Immature natural killer cell (primary cell): ENCODE results near the gene SEMA3F. TPM values are rescaled to one million over a fixed set of nuclear protein-coding genes. Genes with fewer than 3 reads are reported as not detected.
A peak's percentile ranks its signal among the peaks of the same experiment; 100 is the strongest.

ENCODE experiments used
- DNase-seq, 3 donors: peaks; one replicate each; pipeline ENCODE4 v3.0.0; 2022; ENCODE audit warnings: mixed read lengths in 1 of 3
- H3K27ac Mint-ChIP-seq, 6 donors: one replicate each; pipeline ENCODE4 v1.8.0; 2020; ENCODE audit warnings: mixed read lengths in 6 of 6, mild to moderate bottlenecking in 5 of 6, inconsistent platforms in 4 of 6, moderate library complexity in 3 of 6
- H3K27me3 Mint-ChIP-seq, 3 donors: one replicate each; pipeline ENCODE4 v1.8.0; 2020 to 2021; ENCODE audit warnings: low read depth in 3 of 3, mild to moderate bottlenecking in 3 of 3, mixed read lengths in 3 of 3, moderate library complexity in 3 of 3, inconsistent platforms in 1 of 3
- H3K36me3 Mint-ChIP-seq, 3 donors: one replicate each; pipeline ENCODE4 v1.8.0; 2020; ENCODE audit warnings: mixed read lengths in 3 of 3, inconsistent platforms in 2 of 3, mild to moderate bottlenecking in 2 of 3
- H3K4me1 Mint-ChIP-seq, 2 donors: one replicate each; pipeline ENCODE4 v1.8.0; 2020; ENCODE audit warnings: inconsistent platforms in 2 of 2, mild to moderate bottlenecking in 2 of 2, mixed read lengths in 2 of 2, moderate library complexity in 1 of 2
- H3K4me3 Mint-ChIP-seq, 5 donors: one replicate each; pipeline ENCODE4 v1.8.0; 2020; ENCODE audit warnings: mild to moderate bottlenecking in 5 of 5, mixed read lengths in 5 of 5, inconsistent platforms in 3 of 5, moderate library complexity in 3 of 5
- H3K9me3 Mint-ChIP-seq, 6 donors: one replicate each; pipeline ENCODE4 v1.8.0; 2020; ENCODE audit warnings: mild to moderate bottlenecking in 6 of 6, mixed read lengths in 6 of 6, inconsistent platforms in 4 of 6, moderate library complexity in 3 of 6
- polyA plus RNA-seq, 3 donors: library from polyadenylated mRNA; unstranded; fragments of 300-500 nt; fragmentation: Illumina TruSeq; gene quantifications; one replicate each; pipeline ENCODE4 v1.2.3, GENCODE V29; 2021

The SEMA3F gene
- polyA plus RNA-seq, 3 donors from 2014 or later = not detected

DNA sequence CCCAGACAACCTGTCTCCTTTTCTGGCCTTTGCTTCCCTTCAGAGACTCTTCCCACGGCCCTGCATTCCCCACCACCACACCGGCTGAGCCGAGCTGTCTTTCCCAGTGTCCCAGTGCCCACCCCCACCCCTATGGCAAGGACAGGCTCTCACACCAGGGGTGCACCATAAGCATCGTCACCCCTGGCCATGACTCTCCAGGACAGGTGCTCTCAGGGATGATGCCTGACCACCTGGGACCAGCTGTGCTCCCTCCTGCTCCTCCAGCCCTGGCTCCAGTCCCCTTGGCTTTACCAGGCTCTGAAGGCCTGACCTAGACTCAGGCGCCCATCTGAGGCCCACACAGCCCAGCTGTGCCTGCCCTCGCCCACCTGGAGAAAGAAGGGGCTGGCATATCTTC lies 17.6 kb upstream of the SEMA3F start:
- no peak for DNase-seq
- Mint-ChIP-seq H3K9me3 (peaks cover 0 to 2% (median 0%) of the 10 kb centered on the region in 6 donors), H3K4me3 (no peak overlapping the region), H3K27me3 (peaks cover 0 to 3% (median 0%) of the 10 kb centered on the region in 3 donors), H3K27ac (no peak overlapping the region), H3K36me3 (no peaks in the 10 kb centered on the region), H3K4me1 (no peaks in the 10 kb centered on the region)

GRCh38 chr3:50138266-50139200 lies 16.6 kb upstream of the SEMA3F start:
- peaks cover 0 to 2% (median 0%) of the 10 kb centered on the region in 6 donors for H3K9me3 Mint-ChIP-seq
- peak overlapping the region in 1 of 6 donors; percentile 56 for H3K27ac Mint-ChIP-seq
- H3K4me1 Mint-ChIP-seq = no peaks in the 10 kb centered on the region
- DNase-seq = no peak
- H3K36me3 Mint-ChIP-seq = no peaks in the 10 kb centered on the region
- H3K4me3 Mint-ChIP-seq = no peak overlapping the region
- peaks cover 0 to under 1% (median 0%) of the 10 kb centered on the region in 3 donors for H3K27me3 Mint-ChIP-seq

DNA sequence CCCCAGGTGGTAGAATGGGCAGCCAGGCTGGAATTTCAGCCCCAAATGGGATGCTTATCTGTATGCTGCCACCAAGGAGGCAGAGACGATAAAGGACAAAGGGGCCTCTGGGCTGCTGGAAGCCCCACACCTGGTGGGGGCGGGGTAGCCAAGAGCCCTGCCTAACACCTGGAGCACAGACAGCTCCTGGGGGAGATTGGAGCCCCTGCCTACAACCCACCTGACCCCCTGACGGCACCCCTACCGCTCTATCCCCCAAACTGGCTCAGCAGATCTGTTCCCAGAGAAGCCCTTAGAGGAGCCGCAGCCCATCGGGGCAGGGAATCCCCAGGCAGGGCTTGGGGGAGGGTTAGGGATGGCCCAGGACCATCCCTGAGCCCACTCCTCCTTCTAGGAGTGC lies 15.8 kb upstream of the SEMA3F start:
- no peak for DNase-seq
- Mint-ChIP-seq H3K27ac (no peak overlapping the region), H3K4me1 (no peaks in the 10 kb centered on the region), H3K9me3 (peaks cover 0 to 2% (median 0%) of the 10 kb centered on the region in 6 donors), H3K36me3 (no peaks in the 10 kb centered on the region), H3K27me3 (peaks cover 0 to 1% (median 0%) of the 10 kb centered on the region in 3 donors), H3K4me3 (no peak overlapping the region)

DNA sequence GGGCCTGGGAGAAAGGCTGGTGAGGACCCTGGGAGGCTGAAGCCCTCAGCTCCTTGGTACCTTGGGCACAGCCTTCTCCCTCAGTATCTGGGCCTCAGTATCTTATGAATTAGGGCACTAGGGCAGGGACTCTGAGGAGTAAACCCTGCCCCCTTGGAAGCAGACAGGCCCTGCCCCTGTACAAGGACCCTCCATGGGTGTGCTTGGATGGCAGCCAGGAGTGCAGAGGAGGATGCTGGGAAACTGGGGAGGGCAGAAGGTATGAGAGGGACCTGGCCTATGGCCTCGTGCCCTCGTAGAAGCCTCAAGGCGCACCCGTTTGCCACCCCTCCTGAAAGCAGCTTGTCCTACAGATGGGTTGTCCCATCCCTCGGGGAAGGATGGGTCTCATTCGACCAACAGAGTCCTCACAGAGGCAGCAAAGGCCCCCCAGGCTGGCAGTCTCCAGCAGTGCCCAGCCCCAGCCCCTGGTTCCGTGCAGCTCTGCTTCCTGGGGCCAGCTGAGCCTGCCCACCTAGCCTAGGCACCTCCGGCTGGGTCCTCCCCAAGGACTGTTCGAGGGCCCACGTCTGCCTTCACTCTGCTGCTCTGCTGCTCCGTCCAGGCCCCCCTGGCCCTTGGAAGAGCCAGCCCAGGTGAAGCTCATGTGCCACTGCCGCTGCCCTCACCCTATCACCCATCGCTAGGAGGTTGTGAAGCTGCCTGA lies 15.3 kb upstream of the SEMA3F start:
- no peak for DNase-seq
- Mint-ChIP-seq H3K9me3 (peaks cover 0 to 2% (median 0%) of the 10 kb centered on the region in 6 donors), H3K36me3 (no peaks in the 10 kb centered on the region), H3K27me3 (peaks cover 0 to 3% (median 0%) of the 10 kb centered on the region in 3 donors), H3K27ac (no peak overlapping the region), H3K4me3 (no peak overlapping the region), H3K4me1 (no peaks in the 10 kb centered on the region)

- Mint-ChIP-seq H3K27ac (no peak overlapping the region), H3K9me3 (peaks cover 0 to 2% (median 0%) of the 10 kb centered on the region in 6 donors), H3K4me3 (no peak overlapping the region), H3K27me3 (peaks cover 0 to 3% (median 0%) of the 10 kb centered on the region in 3 donors), H3K36me3 (no peaks in the 10 kb centered on the region), H3K4me1 (no peaks in the 10 kb centered on the region)
- DNase-seq = no peak
These were observed 14.1 kb upstream of the SEMA3F start for GRCh38 chr3:50140990-50141389.

GRCh38 chr3:50146316-50146901 lies 8.7 kb upstream of the SEMA3F start:
- no peaks in the 10 kb centered on the region for H3K4me1 Mint-ChIP-seq
- no peak for DNase-seq
- no peaks in the 10 kb centered on the region for H3K36me3 Mint-ChIP-seq
- peaks cover 0 to 5% (median 2%) of the 10 kb centered on the region in 3 donors for H3K27me3 Mint-ChIP-seq
- peaks cover 0 to 2% (median 0%) of the 10 kb centered on the region in 6 donors for H3K9me3 Mint-ChIP-seq
- H3K27ac Mint-ChIP-seq = no peak overlapping the region
- H3K4me3 Mint-ChIP-seq = no peak overlapping the region

GRCh38 chr3:50147016-50147415 lies 8.1 kb upstream of the SEMA3F start:
- peaks cover 0 to 5% (median 2%) of the 10 kb centered on the region in 3 donors for H3K27me3 Mint-ChIP-seq
- DNase-seq = no peak
- no peak overlapping the region for H3K27ac Mint-ChIP-seq
- H3K36me3 Mint-ChIP-seq = no peaks in the 10 kb centered on the region
- peaks cover 0 to 2% (median 0%) of the 10 kb centered on the region in 6 donors for H3K9me3 Mint-ChIP-seq
- H3K4me1 Mint-ChIP-seq = no peaks in the 10 kb centered on the region
- no peak overlapping the region for H3K4me3 Mint-ChIP-seq

- H3K27me3 Mint-ChIP-seq = peaks cover 0 to 5% (median 2%) of the 10 kb centered on the region in 3 donors
- H3K4me1 Mint-ChIP-seq = no peaks in the 10 kb centered on the region
These were observed 7.7 kb upstream of the SEMA3F start for GRCh38 chr3:50147447-50147846.

DNA sequence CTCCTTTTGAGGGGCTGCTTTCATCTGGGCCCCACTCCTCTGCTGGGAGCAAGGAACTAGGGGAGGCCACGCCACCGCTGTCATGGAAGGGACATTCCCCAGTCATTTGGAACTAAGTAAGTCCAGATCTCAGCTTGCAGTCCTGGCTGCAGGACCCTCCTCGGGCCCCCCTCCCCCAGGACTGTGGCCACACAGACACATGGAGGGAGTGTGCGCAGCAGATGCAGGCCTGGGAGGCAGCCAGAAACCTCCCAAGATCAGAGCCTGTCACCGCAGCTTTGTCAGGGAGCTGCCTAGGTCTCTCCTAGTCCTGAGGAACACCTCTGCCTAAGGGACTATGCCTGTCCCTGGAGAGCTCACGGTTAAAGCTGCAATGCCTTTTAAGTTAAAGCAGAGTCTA lies 7.3 kb upstream of the SEMA3F start:
- Mint-ChIP-seq H3K36me3 (no peaks in the 10 kb centered on the region), H3K4me1 (no peaks in the 10 kb centered on the region), H3K27ac (no peak overlapping the region), H3K27me3 (peaks cover 0 to 5% (median 2%) of the 10 kb centered on the region in 3 donors), H3K9me3 (no peaks in the 10 kb centered on the region), H3K4me3 (no peak overlapping the region)
- DNase-seq = no peak

More at GRCh38 chr3:50147447-50147846, 7.7 kb upstream of the SEMA3F start:
- Mint-ChIP-seq H3K36me3 (no peaks in the 10 kb centered on the region), H3K27ac (no peak overlapping the region), H3K4me3 (no peak overlapping the region), H3K9me3 (peaks cover 0 to under 1% (median 0%) of the 10 kb centered on the region in 6 donors)
- DNase-seq = no peak

- no peak overlapping the region for H3K4me3 Mint-ChIP-seq
These were observed 4.7 kb upstream of the SEMA3F start for GRCh38 chr3:50150404-50150750.

DNA sequence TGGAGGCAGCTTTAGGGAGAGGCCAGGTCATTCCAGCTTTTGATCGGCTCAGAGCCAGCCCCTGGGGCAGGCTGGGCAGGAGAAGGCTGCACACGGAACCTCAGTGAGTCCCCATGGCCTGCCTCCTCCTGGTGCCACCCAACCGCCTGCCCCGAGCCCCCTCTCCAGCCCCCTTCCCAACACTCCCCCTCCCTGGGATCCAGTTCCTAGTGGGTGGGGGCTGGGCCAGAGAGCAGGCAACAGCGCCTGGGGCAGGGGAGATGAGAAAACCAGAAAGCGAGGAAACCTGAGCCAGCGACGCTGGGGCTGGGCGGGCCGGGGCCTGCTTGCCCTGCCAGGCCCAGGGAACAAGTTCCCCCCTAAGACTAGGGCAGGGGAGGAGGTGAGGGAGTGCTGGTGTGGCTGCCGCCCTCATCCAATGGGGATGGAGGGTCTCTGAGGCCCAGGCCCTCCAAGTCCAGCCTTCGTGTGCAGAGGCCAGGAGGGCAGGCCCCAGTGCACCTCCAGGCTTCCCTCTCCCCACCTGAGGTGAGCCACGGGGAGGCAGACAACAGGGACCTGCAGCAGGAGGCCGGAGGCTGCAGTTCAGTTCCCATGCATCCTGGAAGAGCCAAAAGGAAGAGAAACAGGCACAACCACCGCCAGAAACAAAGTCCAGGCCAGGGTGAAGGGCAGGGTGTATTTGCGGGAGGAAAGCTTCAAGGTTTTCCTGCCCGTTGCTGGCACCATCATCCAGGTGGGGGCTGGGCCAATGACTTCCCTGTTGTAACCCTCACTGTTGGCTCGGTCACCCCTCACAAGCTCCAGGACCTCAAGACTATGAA lies 4.0 kb upstream of the SEMA3F start:
- peaks cover 6 to 11% (median 9%) of the 10 kb centered on the region in 3 donors for H3K27me3 Mint-ChIP-seq
- no peak overlapping the region for H3K27ac Mint-ChIP-seq
- no peaks in the 10 kb centered on the region for H3K9me3 Mint-ChIP-seq
- no peak overlapping the region for H3K4me3 Mint-ChIP-seq
- H3K36me3 Mint-ChIP-seq = no peaks in the 10 kb centered on the region
- DNase-seq = no peak
- peaks cover 6 to 9% of the 10 kb centered on the region in 2 donors for H3K4me1 Mint-ChIP-seq

More at GRCh38 chr3:50150404-50150750, 4.7 kb upstream of the SEMA3F start:
- no peaks in the 10 kb centered on the region for H3K9me3 Mint-ChIP-seq
- H3K36me3 Mint-ChIP-seq = no peaks in the 10 kb centered on the region
- no peak overlapping the region for H3K27ac Mint-ChIP-seq
- no peak for DNase-seq
- H3K4me1 Mint-ChIP-seq = peaks cover 4 to 6% of the 10 kb centered on the region in 2 donors
- peaks cover 4 to 6% (median 6%) of the 10 kb centered on the region in 3 donors for H3K27me3 Mint-ChIP-seq

GRCh38 chr3:50151728-50152127 lies 3.4 kb upstream of the SEMA3F start:
- H3K36me3 Mint-ChIP-seq = no peaks in the 10 kb centered on the region
- DNase-seq = no peak
- peaks cover 6 to 9% of the 10 kb centered on the region in 2 donors for H3K4me1 Mint-ChIP-seq
- peaks cover 11 to 16% (median 14%) of the 10 kb centered on the region in 3 donors for H3K27me3 Mint-ChIP-seq
- no peak overlapping the region for H3K4me3 Mint-ChIP-seq
- no peak overlapping the region for H3K27ac Mint-ChIP-seq
- no peaks in the 10 kb centered on the region for H3K9me3 Mint-ChIP-seq
